Measurements from ENCODE around the gene CAMK1D. TPM values are rescaled to one million over a fixed set of nuclear protein-coding genes. Genes with fewer than 3 reads are reported as not detected.
"Not testable (repeated sequence)": the region's sequence is repeated elsewhere in the genome, so short reads cannot be mapped to it uniquely, and the experiment has no call there.

The CAMK1D gene
- total RNA-seq, 2 donors from 2014 or later = 42.5 to 50.7 TPM

DNA sequence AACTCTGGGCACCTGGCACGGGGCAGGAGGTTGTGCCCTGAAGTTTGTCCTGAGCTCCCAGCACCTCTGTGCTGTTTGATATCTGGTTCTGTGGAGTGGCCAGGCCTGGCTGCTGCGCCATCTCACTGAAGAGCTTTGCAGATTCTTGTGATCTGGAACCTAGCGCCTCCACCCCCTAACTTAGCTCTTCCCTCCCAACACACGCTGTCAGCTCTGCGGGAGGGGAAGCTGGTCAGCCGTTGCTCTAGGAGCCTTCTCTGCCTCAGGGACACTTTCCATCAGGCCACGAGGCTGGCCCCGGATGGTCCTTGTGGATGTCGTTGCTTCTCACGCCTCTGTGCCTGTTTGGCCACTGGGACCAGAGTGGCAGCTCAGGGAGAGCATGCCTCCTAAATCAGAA is 438.9 kb downstream of the CAMK1D start:
- ATAC-seq (no peak), DNase-seq (no peak)
- intact Hi-C loops (cut with DNase I, micrococcal nuclease) = no loop called here

- intact Hi-C loops (cut with DNase I, micrococcal nuclease) = no loop called here
- ATAC-seq = no peak
Measured at GRCh38 chr10:12790270-12790669, 440.9 kb downstream of the CAMK1D start.

GRCh38 chr10:12791728-12792127 is 442.4 kb downstream of the CAMK1D start:
- no peak for ATAC-seq
- DNase-seq = no peak

More at GRCh38 chr10:12790270-12790669, 440.9 kb downstream of the CAMK1D start:
- DNase-seq = no peak

GRCh38 chr10:12792889-12793556 is 443.7 kb downstream of the CAMK1D start:
- intact Hi-C loops (cut with DNase I, micrococcal nuclease) = no loop called here
- ATAC-seq (peak; percentile 87), DNase-seq (no peak)

More at GRCh38 chr10:12791728-12792127, 442.4 kb downstream of the CAMK1D start:
- intact Hi-C loops (cut with DNase I, micrococcal nuclease) = no loop called here

- intact Hi-C loops (cut with DNase I, micrococcal nuclease) = no loop called here
- DNase-seq (no peak), ATAC-seq (no peak)
Measured at GRCh38 chr10:12795315-12796110, 446.2 kb downstream of the CAMK1D start.

DNA sequence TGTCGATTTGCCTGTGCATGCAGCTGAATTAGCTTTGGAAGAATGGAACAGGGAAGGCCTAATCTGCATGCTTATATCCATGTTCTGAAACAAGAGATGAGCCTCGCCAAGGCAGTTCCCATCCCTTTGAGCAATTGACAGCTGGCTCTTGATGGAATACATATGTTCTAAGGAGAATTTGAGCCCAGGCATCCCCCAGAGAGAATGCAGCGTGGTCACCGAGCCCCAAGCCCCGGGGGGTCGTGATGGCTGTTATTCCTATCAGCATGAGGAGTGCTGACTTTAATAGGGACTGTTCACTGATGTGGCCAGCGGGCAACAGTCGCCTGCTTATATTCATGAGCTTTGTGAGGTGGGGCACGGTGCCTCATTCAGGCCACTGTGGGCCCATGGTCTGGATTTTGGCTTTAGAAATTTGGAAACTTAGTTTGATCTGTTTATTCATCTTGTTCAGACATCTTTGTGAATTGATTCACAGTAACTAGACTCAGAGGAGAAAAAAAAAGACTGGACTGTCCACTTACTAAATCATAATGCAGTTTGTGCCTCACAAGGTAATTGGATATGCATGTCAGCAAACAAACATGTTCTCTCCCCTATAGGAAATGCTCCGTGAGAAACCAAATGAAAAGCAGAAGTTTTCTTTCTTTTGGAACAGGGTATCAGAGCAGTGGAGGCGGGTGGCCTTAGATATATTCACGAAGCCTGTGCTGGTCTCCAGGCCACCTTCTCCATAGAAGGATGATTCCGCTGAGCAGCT is 447.2 kb downstream of the CAMK1D start:
- DNase-seq (no peak), ATAC-seq (no peak)
- intact Hi-C loops (cut with DNase I, micrococcal nuclease) = no loop called here

DNA sequence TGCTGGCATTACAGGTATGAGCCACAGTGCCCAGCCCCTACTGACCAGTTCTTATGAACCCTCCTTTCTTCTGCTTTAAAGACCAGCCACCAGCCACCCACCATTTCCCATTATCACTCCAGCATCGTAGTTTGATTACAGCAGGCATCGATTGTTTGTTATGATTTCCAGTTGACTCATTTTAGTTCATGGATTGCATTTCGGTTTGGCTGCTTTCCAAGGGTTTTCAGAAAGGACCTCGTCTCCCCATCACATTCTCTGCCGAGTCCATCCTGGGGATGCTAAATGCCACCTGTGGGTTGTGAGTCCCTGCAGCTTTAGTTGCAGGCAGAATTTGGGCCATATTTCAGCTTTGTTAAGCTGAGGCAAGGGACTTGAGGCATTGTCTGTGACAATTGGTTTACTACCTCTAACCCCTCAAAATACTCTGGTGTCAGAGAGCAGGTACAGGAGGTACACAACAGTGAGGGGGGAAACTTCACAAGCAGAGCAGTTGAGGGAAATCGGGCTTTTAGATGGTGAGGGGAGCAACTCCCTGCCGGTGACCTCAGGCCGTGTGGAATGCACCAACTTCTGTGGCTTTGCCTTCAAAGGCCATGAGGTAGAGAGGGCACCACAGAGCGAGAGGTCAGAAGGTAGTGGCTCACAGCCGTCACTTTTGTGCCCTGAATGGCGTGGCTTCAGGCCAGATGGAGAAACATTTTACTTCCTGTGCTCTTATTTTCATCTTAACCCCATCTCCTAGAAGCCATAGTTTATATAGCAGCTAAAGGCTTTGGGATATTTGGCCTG is 448.3 kb downstream of the CAMK1D start:
- ATAC-seq (no peak), DNase-seq (no peak)
- intact Hi-C loops (cut with DNase I, micrococcal nuclease) = no loop called here

DNA sequence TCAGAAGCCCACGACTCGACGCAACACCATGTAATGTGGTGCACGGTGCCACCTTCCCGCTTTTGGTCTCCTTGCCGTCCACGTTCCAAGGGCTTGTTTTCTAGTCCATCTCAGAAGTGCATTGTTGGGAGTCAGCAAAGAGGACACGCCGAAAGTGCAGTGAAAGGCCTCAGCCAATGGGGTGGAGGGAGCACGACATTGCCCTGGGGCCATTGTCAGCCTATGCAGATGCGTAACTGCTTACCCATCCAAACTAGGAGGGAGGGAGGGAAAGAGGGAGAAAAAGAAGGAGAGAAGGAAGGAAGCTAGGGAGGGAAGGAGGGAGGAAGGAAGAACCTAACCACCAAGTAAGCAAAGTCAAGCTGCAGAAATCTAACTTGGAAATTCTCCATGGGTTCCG is 449.8 kb downstream of the CAMK1D start:
- no peak for ATAC-seq
- DNase-seq = no peak
- intact Hi-C loops (cut with DNase I, micrococcal nuclease) = no loop called here

DNA sequence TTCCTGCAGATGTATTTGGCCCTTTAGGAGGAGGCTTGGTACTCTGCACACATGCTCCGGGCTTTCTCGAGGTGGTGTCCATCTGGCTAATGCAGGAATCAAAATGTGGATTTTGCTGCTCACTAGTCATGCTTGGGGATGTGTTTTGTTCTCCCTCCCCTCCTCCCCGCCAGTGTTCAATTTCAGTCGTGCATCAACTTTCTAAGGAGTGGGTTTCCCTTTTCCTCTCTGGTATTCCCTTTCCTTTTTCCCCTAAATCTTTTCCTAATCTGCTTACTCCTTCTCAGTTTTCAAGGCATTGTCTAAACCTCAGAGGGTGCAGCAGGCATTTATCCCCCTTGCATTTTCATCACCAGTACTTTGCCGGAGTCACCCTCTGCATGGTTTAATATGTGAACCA is 450.4 kb downstream of the CAMK1D start:
- ATAC-seq (no peak), DNase-seq (no peak)
- intact Hi-C loops (cut with DNase I, micrococcal nuclease) = no loop called here

DNA sequence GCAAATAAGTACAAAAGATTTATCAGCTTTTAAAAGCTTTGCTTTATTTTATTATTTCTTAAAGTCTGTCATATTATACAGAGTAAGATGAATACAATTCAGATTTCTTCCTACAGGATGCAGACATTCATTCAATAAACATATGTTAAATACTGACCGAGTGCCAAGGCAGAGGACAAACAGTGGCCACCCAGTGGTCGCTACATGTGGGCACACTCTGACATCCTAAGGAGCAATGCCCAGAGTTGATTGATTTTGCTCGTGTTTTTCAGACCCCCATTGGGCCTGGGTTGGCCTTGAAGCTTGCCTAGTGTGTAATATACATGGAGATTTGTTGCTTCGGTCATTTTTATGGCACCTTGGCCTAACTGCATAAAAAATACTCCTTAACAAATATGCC is 451.0 kb downstream of the CAMK1D start:
- intact Hi-C loops (cut with DNase I, micrococcal nuclease) = no loop called here
- no peak for DNase-seq
- ATAC-seq = no peak

DNA sequence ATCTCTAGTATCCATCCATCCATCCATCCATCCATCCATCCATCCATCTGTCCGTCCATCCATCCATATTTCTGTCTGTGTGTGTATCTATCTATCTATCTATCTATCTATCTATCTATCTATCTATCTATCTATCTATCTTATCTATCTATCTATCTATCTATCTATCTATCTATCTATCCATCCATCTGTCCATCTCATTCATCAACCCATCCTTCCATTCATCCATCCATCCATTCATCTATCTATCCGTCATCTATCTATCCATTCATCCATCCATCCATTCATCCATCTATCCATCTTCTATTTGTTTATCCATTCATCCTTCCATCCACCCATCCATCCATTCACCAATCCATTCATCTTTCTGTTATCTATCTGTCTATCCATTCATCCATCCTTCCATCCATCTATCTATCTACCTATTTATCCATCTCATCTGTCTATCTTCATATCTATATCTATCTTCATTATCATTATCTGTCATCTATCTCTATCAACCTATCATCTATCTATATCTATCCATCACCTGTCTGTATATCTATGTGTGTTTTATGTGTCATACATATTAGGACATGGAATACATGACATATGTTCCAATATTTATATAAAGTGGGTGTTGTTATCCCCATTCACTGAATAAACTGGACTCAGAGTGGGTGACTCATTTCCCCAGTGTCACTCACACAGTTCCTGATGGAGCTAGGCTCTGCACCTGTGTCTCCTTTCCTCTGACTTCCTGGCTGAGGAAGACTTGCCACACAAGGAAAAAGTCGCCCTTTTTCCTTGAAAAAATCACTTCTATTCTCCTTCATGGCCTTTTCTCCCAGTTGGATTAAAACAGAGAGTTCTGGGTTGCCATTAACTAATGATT is 452.1 kb downstream of the CAMK1D start:
- intact Hi-C loops (cut with DNase I, micrococcal nuclease) = no loop called here
- peak; percentile 30 for ATAC-seq
- DNase-seq = no peak

- ATAC-seq (no peak), DNase-seq (no peak)
- intact Hi-C loops (cut with DNase I, micrococcal nuclease) = no loop called here
Measured at GRCh38 chr10:12803776-12804175, 454.4 kb downstream of the CAMK1D start.

GRCh38 chr10:12806228-12807095 is 457.1 kb downstream of the CAMK1D start:
- ATAC-seq (peak; percentile 75), DNase-seq (peak; percentile 54 to 79)
- intact Hi-C loops (cut with DNase I, micrococcal nuclease) = no loop called here

GRCh38 chr10:12807096-12807755 is 457.9 kb downstream of the CAMK1D start:
- intact Hi-C loops (cut with DNase I, micrococcal nuclease) = no loop called here
- DNase-seq (peak; percentile 34 to 55), ATAC-seq (peak; percentile 67)

DNA sequence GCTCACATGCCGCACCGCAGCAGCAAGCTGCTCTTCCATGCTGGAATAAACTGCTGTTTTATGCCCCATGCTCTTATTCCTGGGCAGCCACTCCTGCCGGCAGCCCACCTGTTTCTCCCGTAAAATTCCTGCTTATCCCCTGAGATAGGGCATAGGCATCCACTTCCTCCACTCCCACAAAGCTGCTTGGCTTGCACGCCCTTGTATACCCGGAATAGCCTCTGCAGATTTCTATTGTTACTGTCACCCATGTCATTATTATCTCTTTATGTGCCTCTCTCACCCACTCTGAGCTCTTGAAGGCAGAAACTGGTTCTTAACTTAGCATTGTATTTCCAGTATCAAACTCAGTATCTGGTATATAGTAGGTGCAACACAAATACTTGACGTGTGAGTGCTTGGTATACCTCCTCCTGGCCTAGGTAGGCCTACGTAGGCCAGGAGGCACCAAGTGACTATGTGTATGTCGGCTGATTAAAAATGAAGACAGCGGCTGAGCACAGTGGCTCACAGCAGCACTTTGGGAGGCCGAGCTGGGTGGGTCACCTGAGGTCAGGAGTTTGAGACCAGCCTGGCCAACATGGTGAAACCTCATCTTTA is 458.8 kb downstream of the CAMK1D start:
- intact Hi-C loops (cut with DNase I, micrococcal nuclease) = no loop called here
- peak; percentile 85 for ATAC-seq
- peak; percentile 50 to 72 for DNase-seq

- DNase-seq; ATAC-seq; intact Hi-C loops (cut with DNase I, micrococcal nuclease): not testable (repeated sequence)
Measured at GRCh38 chr10:12810046-12810445, 460.7 kb downstream of the CAMK1D start.
